ENCODE results near the gene MMP14. TPM values are rescaled to one million over a fixed set of nuclear protein-coding genes. Genes with fewer than 3 reads are reported as not detected.

Gene MMP14
- total and polyA plus RNA-seq, 9 of the 15 experiments (the other 6 are each of a cell fraction or from before 2014, with no cell fraction given) = 0.36 to 5.8 (median 1.3) TPM; not detected in 2

DNA sequence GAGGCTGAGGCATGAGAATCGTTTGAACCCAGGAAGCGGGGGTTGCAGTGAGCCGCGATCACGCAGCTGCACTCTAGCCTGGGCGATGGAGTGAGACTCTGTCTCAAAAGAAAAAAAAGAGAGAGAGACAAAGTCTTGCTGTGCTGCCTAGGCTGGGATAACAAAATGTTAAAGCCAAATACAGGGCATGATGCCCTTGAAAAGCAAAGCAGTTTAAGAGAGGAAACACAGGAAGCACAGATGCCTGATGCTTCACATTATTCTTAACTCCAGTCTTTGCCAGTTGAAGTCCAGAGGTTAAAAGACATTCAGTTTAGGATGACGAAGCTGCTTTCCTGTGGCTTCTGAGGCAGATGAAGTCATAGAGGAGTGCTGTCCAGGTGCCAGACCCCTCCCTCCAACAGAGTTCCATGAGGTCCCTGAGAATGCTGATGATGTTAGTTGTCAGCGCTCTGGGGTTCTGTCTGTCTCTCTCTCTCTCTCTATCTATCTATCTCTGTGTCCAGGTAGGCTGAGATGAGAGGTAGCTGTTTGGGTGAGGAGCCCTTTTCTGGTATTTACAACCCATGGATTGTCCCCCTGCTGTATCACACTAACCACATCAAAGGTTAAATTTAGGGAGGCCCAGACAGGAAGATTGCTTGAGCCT lies 11.6 kb upstream of the MMP14 start (continued):
- TF ChIP-seq, protein P1, sequence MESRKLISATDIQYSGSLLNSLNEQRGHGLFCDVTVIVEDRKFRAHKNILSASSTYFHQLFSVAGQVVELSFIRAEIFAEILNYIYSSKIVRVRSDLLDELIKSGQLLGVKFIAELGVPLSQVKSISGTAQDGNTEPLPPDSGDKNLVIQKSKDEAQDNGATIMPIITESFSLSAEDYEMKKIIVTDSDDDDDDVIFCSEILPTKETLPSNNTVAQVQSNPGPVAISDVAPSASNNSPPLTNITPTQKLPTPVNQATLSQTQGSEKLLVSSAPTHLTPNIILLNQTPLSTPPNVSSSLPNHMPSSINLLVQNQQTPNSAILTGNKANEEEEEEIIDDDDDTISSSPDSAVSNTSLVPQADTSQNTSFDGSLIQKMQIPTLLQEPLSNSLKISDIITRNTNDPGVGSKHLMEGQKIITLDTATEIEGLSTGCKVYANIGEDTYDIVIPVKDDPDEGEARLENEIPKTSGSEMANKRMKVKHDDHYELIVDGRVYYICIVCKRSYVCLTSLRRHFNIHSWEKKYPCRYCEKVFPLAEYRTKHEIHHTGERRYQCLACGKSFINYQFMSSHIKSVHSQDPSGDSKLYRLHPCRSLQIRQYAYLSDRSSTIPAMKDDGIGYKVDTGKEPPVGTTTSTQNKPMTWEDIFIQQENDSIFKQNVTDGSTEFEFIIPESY (CRISPR knock-in tag; IDR thresholded peaks at IDR 0.05) = no peak
- no peak for TF ChIP-seq KLF13 (tag; IDR thresholded peaks at IDR 0.05; ENCODE audit: borderline replicate concordance, low read depth)
- TF ChIP-seq LCOR (CRISPR knock-in tag; IDR thresholded peaks at IDR 0.05) = no peak
- TF ChIP-seq GTF2E2 (tag; IDR thresholded peaks at IDR 0.05) = no peak
- no peak for TF ChIP-seq FOS (IDR thresholded peaks at IDR 0.05; ENCODE audit: extremely low read depth, insufficient read length)
- TF ChIP-seq, protein P2, sequence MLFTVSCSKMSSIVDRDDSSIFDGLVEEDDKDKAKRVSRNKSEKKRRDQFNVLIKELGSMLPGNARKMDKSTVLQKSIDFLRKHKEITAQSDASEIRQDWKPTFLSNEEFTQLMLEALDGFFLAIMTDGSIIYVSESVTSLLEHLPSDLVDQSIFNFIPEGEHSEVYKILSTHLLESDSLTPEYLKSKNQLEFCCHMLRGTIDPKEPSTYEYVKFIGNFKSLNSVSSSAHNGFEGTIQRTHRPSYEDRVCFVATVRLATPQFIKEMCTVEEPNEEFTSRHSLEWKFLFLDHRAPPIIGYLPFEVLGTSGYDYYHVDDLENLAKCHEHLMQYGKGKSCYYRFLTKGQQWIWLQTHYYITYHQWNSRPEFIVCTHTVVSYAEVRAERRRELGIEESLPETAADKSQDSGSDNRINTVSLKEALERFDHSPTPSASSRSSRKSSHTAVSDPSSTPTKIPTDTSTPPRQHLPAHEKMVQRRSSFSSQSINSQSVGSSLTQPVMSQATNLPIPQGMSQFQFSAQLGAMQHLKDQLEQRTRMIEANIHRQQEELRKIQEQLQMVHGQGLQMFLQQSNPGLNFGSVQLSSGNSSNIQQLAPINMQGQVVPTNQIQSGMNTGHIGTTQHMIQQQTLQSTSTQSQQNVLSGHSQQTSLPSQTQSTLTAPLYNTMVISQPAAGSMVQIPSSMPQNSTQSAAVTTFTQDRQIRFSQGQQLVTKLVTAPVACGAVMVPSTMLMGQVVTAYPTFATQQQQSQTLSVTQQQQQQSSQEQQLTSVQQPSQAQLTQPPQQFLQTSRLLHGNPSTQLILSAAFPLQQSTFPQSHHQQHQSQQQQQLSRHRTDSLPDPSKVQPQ (CRISPR knock-in tag; IDR thresholded peaks at IDR 0.05; ENCODE audit: borderline replicate concordance) = no peak
- TF ChIP-seq, protein P3, sequence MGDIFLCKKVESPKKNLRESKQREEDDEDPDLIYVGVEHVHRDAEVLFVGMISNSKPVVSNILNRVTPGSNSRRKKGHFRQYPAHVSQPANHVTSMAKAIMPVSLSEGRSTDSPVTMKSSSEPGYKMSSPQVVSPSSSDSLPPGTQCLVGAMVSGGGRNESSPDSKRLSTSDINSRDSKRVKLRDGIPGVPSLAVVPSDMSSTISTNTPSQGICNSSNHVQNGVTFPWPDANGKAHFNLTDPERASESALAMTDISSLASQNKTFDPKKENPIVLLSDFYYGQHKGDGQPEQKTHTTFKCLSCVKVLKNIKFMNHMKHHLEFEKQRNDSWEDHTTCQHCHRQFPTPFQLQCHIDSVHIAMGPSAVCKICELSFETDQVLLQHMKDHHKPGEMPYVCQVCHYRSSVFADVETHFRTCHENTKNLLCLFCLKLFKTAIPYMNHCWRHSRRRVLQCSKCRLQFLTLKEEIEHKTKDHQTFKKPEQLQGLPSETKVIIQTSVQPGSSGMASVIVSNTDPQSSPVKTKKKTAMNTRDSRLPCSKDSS (IDR thresholded peaks at IDR 0.05; ENCODE audit: low read depth, partially characterized antibody) = no peak
- no peak for TF ChIP-seq KAT8 (IDR thresholded peaks at IDR 0.05; ENCODE audit: low read depth)
- TF ChIP-seq ZNF232 (CRISPR knock-in tag; IDR thresholded peaks at IDR 0.05) = no peak
- TF ChIP-seq ZBTB1 (CRISPR knock-in tag; IDR thresholded peaks at IDR 0.05; ENCODE audit: borderline replicate concordance, low read depth) = no peak
- TF ChIP-seq, protein P4, sequence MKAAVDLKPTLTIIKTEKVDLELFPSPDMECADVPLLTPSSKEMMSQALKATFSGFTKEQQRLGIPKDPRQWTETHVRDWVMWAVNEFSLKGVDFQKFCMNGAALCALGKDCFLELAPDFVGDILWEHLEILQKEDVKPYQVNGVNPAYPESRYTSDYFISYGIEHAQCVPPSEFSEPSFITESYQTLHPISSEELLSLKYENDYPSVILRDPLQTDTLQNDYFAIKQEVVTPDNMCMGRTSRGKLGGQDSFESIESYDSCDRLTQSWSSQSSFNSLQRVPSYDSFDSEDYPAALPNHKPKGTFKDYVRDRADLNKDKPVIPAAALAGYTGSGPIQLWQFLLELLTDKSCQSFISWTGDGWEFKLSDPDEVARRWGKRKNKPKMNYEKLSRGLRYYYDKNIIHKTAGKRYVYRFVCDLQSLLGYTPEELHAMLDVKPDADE (conservative IDR thresholded peaks at IDR 0.05; ENCODE audit: control insufficient read depth, low read depth, low read length) = no peak
- no peak for TF ChIP-seq RBM25 (IDR thresholded peaks at IDR 0.05; ENCODE audit: low read depth, low read length, severe bottlenecking)
- TF ChIP-seq, protein P5, sequence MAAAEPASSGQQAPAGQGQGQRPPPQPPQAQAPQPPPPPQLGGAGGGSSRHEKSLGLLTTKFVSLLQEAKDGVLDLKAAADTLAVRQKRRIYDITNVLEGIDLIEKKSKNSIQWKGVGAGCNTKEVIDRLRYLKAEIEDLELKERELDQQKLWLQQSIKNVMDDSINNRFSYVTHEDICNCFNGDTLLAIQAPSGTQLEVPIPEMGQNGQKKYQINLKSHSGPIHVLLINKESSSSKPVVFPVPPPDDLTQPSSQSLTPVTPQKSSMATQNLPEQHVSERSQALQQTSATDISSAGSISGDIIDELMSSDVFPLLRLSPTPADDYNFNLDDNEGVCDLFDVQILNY (CRISPR knock-in tag; IDR thresholded peaks at IDR 0.05) = no peak
- TF ChIP-seq, protein P6, sequence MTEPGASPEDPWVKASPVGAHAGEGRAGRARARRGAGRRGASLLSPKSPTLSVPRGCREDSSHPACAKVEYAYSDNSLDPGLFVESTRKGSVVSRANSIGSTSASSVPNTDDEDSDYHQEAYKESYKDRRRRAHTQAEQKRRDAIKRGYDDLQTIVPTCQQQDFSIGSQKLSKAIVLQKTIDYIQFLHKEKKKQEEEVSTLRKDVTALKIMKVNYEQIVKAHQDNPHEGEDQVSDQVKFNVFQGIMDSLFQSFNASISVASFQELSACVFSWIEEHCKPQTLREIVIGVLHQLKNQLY (CRISPR knock-in tag; conservative IDR thresholded peaks at IDR 0.05) = no peak
- TF ChIP-seq, protein P7, sequence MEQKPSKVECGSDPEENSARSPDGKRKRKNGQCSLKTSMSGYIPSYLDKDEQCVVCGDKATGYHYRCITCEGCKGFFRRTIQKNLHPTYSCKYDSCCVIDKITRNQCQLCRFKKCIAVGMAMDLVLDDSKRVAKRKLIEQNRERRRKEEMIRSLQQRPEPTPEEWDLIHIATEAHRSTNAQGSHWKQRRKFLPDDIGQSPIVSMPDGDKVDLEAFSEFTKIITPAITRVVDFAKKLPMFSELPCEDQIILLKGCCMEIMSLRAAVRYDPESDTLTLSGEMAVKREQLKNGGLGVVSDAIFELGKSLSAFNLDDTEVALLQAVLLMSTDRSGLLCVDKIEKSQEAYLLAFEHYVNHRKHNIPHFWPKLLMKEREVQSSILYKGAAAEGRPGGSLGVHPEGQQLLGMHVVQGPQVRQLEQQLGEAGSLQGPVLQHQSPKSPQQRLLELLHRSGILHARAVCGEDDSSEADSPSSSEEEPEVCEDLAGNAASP (IDR thresholded peaks at IDR 0.05) = no peak

All from K562 (cell line).